Tibial nerve (tissue), 3 donors: ENCODE measurements around the gene TXLNB.

Source experiments
- POLR2A ChIP-seq, 2 donors: fragments of 450-650 bp; IDR thresholded peaks; one replicate each; pipeline ENCODE4 v1.6.1; 2017; ENCODE audit warnings: antibody characterized with exemption in 2 of 2, mild to moderate bottlenecking in 2 of 2, moderate library complexity in 2 of 2
- TF ChIP-seq, protein P1 (sequence below), 5 experiments: fragments of 200-600 bp in 3 of 5; fragments of 450-650 bp in 2 of 5; sonication (generic) in 3 of 5; IDR thresholded peaks; one replicate each; pipeline ENCODE4 v1.5.1; 2016 to 2019; ENCODE audit warnings: antibody characterized with exemption in 5 of 5, mild to moderate bottlenecking in 3 of 5, moderate library complexity in 2 of 5

DNA sequence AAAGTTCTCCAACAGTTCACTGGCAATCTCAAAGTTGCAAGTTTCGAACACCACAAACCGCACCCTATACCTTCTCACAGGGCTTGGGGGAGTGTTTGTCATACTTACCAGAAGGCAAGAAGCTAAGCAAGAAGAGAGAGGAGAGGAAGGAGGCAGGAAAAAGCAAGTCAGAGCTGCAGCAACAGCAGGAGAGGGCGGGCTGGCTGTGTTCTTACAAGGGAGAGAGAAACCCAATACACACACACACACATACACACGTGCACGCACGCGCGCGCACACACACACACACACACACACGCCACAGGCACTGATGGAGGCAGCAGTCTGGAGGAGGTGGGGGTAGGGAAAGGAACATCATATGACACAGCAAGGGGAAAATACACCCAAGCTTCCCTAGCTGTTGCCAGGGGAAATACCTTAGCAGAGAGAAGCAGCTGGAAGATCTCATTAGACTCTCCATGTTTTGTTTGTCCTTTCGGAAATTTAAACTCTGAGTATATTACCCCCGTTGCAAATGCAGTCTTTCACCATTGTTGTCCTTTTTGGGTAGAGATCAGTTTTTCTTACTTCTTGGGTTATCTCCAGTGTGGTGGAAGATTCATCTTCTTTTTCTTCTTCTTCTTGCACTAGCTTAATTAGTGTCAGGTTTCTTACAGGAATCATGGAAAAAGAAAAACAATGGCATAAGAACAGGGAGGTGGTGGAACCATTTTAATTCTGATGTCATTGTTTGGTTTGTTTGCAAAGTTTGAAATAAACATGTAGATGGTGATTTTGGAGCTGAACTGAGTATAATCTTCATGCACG, at the start of gene TXLNB:
- TF ChIP-seq, protein P1, sequence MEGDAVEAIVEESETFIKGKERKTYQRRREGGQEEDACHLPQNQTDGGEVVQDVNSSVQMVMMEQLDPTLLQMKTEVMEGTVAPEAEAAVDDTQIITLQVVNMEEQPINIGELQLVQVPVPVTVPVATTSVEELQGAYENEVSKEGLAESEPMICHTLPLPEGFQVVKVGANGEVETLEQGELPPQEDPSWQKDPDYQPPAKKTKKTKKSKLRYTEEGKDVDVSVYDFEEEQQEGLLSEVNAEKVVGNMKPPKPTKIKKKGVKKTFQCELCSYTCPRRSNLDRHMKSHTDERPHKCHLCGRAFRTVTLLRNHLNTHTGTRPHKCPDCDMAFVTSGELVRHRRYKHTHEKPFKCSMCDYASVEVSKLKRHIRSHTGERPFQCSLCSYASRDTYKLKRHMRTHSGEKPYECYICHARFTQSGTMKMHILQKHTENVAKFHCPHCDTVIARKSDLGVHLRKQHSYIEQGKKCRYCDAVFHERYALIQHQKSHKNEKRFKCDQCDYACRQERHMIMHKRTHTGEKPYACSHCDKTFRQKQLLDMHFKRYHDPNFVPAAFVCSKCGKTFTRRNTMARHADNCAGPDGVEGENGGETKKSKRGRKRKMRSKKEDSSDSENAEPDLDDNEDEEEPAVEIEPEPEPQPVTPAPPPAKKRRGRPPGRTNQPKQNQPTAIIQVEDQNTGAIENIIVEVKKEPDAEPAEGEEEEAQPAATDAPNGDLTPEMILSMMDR (IDR thresholded peaks at IDR 0.05), result no peak
- TF ChIP-seq POLR2A (IDR thresholded peaks at IDR 0.05), result no peak
